T47D (cell line): Measurements from ENCODE around the gene MAPKAP1.
"Not testable (repeated sequence)": the region's sequence is repeated elsewhere in the genome, so short reads cannot be mapped to it uniquely, and the experiment has no call there.

Source experiments
- DNase-seq, 2 experiments: peaks; one replicate each; pipeline versions ENCODE4 v3.0.0 to v3.0.0-alpha.2; 2011 to 2012; ENCODE audit warnings: low read depth in 1 of 2, low spot score in 1 of 2
- JUND ChIP-seq: IDR thresholded peaks from 2 replicates; pipeline ENCODE4 v1.6.1; 2012; ENCODE audit warnings: low read depth
- in situ Hi-C: cut with HindIII; loops from 2 replicates; pipeline ENCODE4 v1.10.0; 2016; ENCODE audit warnings: low sequenced_read_pairs, low pct_unique_long_range_greater_than_20kb

MAPKAP1 gene

GRCh38 chr9:125589287-125589686 is 117.7 kb downstream of the MAPKAP1 start:
- DNase-seq: peak in 1 of 2 experiments; percentile 57
- TF ChIP-seq JUND: no peak

DNA sequence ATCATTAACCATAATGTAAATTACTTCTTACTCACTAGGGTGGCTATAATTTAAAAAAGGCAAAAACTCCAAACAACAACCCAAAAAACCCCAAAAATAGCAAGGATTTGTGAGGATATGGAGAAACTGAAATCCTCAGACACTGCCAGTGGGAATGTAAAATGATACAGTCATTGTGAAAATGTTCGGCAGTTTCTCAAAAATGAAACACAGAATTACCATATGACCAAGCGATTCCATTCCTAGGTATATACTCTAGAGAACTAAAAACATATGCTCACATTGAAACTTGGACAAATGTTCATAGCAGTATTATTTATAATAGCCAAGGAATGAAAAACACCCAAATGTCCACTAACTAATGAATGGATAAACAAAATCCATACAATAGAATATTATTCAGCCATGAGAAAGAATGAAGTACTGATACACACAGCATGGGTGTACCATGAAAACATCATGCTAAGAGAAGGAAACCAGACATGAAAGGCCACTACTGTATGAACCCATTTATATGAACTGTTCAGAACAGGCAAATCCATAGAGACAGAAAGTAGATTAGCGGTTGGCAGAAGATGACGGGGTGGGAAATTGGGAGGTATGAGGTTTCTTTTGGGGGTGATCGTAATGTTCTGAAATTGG is 119.1 kb downstream of the MAPKAP1 start:
- in situ Hi-C loops: no loop called here
- no peak for DNase-seq
- no peak for TF ChIP-seq JUND

More at GRCh38 chr9:125589287-125589686, 117.7 kb downstream of the MAPKAP1 start:
- in situ Hi-C loops: no loop called here

DNA sequence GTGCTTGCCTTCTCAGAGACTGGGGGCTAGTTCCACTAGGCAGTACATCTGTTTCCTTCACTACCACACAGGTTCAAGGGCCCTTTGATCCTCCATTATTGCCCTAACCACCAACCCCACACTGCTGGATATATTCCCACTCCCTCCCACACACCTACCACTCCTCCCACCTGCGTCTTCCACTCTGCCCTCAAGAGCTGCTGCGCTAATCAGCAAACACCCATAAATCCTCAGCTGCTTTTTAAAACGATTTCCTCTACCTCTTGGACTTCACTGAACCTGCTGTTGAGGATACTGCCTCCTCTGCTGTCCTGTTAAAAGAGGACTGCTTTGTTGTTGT is 120.9 kb downstream of the MAPKAP1 start:
- in situ Hi-C loops: no loop called here
- no peak for DNase-seq
- no peak for TF ChIP-seq JUND

GRCh38 chr9:125585503-125586171 is 121.4 kb downstream of the MAPKAP1 start:
- no peak for DNase-seq
- in situ Hi-C loops: no loop called here
- TF ChIP-seq JUND: no peak

DNA sequence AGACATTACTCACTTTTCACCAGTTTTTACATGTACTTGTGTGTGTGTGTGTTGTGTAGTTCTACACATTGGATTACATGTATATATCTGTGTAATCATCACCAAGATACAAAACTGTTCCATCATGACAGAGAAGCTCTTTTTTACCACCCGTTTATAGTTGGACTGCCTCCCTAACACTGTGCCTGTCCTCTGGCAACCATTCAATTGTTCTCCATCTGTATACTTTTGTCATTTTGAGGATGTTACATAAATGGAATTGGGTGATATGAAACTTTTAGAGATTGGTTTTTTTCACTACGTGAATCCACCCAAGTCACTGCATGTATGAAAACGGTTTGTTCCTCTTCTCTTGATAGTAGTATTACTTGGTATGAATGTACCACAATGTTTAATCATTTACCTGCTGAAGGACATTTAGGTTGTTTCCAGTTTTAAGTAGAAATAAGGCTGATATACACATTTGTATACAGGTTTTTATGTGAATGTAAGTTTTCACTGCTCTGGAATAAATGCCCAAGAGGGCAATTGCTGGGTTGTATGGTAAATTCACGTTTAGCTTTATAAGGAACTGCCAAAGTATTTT is 126.2 kb downstream of the MAPKAP1 start:
- TF ChIP-seq JUND: no peak
- in situ Hi-C loops: no loop called here
- no peak for DNase-seq

DNA sequence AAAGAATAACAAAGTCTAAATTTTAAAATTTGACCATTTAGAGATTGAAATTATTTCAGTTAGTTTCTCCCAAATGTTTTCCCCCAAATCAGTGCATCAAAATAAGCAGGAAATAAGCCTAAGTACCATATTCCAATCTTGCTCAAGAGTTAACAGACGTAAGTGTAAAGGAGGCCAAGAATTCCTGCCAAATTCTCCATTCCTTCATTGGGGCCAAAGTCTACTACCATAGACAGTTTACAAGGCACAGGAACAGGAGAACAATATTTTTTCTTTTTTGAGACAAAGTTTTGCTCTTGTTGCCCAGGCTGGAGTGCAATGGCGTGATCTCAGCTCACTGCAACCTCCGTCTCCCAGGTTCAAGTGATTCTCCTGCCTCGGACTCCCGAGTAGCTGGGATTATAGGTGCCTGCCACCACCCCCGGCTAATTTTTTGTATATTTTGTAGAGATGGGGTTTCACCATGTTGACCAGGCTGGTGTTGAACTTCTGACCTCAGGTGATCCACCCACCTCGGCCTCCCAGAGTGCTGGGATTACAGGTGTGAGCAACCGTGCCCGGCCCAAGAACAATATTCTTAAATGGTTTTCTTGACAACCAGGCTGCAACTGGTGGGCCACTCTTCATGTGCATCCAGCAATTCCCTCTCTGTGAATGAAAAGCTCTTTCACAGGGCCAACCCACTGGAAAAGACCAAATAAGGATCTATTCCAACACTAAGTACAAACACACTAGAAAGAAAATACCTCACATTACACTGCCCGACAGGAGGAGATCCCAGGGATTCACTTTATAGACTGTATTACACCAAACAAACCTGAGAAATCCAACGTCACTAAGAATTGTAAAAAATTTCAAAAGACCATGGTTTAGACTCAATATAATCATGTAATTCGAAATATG is 127.7 kb downstream of the MAPKAP1 start:
- in situ Hi-C loops: no loop called here
- no peak for TF ChIP-seq JUND

DNA sequence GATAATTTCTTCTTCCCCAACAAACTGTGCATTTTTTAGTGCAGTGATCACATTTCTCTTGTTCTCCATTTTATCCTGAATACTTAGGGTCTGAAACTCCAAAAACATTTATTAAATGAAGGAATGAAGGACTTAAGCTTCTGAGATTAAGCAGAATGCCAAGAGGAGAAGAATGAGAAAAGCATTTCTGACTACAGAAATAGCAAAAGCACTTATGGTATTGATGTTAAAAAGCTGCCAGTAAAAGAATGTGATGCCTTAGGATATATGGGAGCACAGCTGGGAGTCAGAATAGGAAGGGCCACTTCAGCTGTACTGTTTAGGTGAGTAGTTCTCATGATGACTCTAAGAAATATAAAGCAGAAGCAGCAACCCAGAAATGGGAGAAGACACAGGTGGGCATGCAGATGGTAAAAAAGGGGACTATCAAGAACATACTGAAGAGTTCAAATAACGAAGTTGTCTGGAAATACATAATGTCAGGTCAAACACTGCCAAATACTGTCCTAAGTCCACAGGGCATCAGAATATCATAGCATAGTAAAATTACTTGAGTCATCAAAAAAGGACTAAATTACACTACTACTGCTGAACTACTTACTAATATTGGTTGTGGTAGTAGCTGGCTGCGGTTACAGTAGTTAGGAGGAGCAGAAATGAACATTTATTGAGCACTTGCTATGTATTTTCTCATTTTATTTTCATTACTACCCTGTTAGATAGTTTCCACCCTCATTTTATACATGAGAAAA is 132.7 kb downstream of the MAPKAP1 start:
- in situ Hi-C loops: no loop called here
- DNase-seq: no peak
- no peak for TF ChIP-seq JUND

More for the DNA sequence above, 127.7 kb downstream of the MAPKAP1 start:
- DNase-seq: no peak

GRCh38 chr9:125572461-125572860 is 134.5 kb downstream of the MAPKAP1 start:
- DNase-seq, in situ Hi-C loops: not testable (repeated sequence)

GRCh38 chr9:125571824-125572223 is 135.2 kb downstream of the MAPKAP1 start:
- in situ Hi-C loops, DNase-seq: not testable (repeated sequence)

- no peak for TF ChIP-seq JUND
- in situ Hi-C loops: no loop called here
- no peak for DNase-seq
These were observed 136.8 kb downstream of the MAPKAP1 start for GRCh38 chr9:125570246-125570645.

- in situ Hi-C loops: no loop called here
- TF ChIP-seq JUND: no peak
- no peak for DNase-seq
These were observed 138.4 kb downstream of the MAPKAP1 start for GRCh38 chr9:125568621-125569020.

DNA sequence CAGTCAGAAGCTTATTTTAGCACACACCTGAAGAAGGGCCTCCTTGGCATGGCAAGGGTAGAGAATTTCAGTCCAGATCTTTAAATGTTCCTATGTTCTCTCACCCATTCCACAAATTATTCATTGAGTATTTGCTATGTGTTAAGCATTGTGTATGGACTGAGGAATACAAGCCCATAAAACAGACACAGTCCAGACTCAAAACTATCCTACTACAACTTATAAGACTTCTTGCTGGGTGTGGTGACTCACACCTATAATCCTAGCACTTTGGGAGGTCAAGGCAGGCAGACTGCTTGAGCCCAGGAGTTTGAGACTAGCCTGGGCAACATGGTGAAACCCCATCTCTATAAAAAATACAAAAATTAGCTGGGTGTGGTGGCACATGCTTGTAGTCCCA is 141.0 kb downstream of the MAPKAP1 start:
- in situ Hi-C loops: not testable (repeated sequence)

More for the DNA sequence above, 141.0 kb downstream of the MAPKAP1 start:
- not testable (repeated sequence) for DNase-seq
